AG08395 (cell line): ENCODE results near the gene RNF113A.
"Not testable (repeated sequence)": the region's sequence is repeated elsewhere in the genome, so short reads cannot be mapped to it uniquely, and the experiment has no call there.

ENCODE experiments used
- DNase-seq: peaks from one replicate; pipeline ENCODE4 v3.0.0; 2012; ENCODE audit warnings: mixed read lengths, low spot score

RNF113A gene

DNA sequence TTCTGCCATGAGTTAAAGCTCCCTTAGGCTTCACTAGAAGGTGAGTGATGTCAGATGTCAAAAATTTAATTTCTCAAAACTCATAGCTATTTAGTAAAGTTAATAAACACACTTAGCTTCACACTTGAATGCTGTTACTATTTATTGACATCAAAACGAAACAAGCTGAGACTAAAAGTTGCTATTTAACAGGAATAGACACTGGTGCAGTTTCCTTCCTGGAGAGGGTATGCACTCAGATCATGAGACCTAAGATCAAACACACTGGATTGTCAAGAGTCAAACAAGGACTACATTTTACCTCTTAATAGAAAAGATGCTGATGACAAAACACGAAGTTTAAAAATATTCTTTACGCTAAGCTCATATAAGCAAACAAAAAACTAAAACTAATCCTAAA, 37.6 kb downstream of the RNF113A start:
- DNase-seq, result no peak

DNA sequence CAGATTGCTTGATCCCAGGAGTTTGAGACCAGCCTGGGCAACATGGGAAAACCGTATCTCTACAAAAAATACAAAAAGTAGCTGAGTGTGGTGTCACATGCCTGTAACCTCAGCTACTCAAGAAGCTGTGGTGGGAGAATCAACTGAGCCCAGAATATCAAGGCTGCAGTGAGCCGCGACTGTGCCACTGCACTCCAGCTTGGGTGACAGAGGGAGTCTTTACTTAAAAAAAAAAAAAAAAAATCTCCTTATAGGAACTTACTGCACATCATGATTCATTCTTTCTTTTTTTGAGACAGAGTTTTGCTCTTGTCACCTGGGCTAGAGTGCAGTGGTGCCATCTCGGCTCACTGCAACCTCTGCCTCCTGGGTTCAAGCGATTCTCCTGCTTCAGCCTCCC, 43.1 kb downstream of the RNF113A start:
- no peak for DNase-seq

DNA sequence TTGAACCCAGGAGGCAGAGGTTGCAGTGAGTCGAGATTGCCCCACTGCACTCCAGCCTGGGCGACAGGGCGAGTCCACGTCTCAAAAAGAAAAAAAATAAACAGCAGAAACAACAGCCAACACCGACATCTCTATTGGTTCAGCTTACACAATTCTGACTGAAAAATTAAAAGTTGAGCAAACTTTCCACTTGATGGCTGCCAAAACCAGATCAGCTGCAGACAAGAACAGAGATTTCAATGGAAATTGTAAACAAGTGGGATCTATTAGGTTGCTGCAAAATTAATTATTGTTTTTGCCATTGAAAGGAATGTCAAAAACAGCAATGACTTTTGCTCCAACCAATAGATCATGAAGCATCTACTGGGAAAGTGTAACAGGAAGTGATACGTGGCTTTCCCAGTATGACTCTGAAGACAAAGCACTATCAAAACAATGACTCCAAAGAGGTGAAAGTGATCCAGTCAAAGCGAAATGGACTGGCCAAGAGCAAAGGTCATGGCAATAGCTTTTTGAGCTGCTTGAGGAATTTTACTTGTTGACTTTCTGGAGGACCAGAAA, 45.1 kb downstream of the RNF113A start:
- no peak for DNase-seq

DNA sequence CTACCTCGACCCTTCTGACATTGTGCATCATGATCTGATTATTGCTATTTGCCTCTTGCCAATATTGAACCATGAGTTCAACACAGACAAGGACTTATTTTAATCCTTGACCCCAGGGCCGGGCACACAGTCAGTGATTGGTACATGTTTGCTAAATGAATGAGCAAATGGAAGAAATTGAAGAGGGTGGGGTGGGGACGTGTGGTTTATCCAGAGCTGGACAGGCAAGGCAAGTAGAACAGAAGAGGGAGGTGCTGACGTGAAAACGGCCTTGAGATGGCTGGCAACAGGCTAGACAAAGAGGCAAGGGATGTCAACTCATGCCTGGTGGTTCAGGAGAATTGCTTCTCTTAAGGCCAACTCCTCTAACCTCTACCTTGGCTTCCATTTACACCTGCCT, 47.3 kb downstream of the RNF113A start:
- DNase-seq, result not testable (repeated sequence)

DNA sequence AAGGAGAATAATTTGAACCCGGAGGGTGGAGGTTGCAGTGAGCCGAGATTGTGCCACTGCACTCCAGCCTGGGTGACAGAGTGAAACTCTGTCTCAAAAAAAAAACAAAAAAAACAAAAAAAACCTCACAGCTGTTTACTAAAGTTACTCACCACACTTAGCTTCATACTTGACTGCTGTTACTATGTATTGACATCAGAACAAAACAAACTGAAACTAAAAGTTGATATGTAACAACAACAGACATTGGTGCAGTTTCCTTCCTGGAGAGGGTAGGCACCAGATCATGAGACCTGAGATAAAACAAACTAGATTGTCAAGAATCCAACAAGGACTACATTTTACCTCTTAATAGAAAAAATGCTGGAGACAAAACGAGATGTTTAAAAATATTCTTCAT, 49.8 kb downstream of the RNF113A start:
- DNase-seq, result peak; percentile 29
